ES-I3 (cell line): ENCODE measurements around the gene SH3BP1.
"Not testable (repeated sequence)": the region's sequence is repeated elsewhere in the genome, so short reads cannot be mapped to it uniquely, and the experiment has no call there.

Source experiments
- H3K36me3 ChIP-seq: 2 replicates; pipeline ENCODE4 v1.6.1; 2013; ENCODE audit warnings: mild to moderate bottlenecking, low read length, control low read depth, moderate library complexity; ENCODE audit not compliant: insufficient read depth
- H3K4me1 ChIP-seq: 2 replicates; pipeline ENCODE4 v1.6.1; 2013; ENCODE audit warnings: mild to moderate bottlenecking, control low read depth, low read length; ENCODE audit not compliant: insufficient read depth
- H3K9ac ChIP-seq: 2 replicates; pipeline ENCODE4 v1.6.1; 2013; ENCODE audit warnings: low read depth, mild to moderate bottlenecking, low read length, moderate library complexity
- H3K9me3 ChIP-seq: 2 replicates; pipeline ENCODE4 v1.6.1; 2013; ENCODE audit warnings: mild to moderate bottlenecking, low read length, moderate library complexity; ENCODE audit not compliant: control insufficient read depth, insufficient read depth

The SH3BP1 gene, protein sequence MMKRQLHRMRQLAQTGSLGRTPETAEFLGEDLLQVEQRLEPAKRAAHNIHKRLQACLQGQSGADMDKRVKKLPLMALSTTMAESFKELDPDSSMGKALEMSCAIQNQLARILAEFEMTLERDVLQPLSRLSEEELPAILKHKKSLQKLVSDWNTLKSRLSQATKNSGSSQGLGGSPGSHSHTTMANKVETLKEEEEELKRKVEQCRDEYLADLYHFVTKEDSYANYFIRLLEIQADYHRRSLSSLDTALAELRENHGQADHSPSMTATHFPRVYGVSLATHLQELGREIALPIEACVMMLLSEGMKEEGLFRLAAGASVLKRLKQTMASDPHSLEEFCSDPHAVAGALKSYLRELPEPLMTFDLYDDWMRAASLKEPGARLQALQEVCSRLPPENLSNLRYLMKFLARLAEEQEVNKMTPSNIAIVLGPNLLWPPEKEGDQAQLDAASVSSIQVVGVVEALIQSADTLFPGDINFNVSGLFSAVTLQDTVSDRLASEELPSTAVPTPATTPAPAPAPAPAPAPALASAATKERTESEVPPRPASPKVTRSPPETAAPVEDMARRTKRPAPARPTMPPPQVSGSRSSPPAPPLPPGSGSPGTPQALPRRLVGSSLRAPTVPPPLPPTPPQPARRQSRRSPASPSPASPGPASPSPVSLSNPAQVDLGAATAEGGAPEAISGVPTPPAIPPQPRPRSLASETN

DNA sequence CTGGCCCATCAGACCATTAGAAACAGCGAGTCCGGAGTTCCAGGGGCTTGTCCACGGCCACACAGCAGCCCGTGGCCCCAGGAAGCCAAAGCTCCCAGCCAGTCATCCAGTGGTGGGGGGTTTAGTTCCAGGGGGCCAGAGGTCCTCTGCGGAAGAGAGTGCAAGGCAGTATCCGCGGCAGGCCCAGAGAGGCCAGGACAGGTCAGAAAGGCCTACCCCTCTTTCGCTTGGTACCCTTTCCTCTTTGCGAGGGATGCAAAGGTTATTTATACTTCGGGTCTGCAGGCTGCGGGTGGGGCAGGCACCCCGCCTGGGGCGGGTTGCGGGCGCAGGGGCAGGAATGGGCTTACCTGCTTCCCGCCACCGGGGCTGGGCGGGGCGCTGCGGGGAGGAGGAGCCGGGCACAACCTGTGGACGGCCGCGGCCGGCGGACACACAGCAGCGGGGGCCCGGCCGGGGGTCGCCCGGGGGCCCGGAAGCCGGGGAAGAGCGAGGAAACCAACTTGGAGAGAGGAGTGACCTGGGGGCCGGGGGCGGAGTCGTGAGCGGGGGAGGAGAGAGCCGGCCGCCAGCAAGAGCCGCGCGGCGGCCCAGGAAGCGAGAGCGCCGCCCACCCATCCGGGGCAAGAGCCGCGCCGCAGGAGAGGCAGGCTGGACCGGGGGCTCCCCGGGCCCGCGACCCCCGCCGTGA, at the start of gene SH3BP1:
Gene SH3BP1 (plus strand): TSS at position 600 of the 691 bp plus-strand sequence. CDS start 119 bp downstream, outside the sequence.
- H3K9ac ChIP-seq: peak within 1 kb of the TSS; percentile 53
- H3K4me1 ChIP-seq: peaks cover 21% of the 10 kb centered on the region
- no peaks in the 10 kb centered on the region for H3K9me3 ChIP-seq
- H3K36me3 ChIP-seq: peaks cover 7% of the 10 kb centered on the region; the same call in 1 of the 2 replicates

DNA sequence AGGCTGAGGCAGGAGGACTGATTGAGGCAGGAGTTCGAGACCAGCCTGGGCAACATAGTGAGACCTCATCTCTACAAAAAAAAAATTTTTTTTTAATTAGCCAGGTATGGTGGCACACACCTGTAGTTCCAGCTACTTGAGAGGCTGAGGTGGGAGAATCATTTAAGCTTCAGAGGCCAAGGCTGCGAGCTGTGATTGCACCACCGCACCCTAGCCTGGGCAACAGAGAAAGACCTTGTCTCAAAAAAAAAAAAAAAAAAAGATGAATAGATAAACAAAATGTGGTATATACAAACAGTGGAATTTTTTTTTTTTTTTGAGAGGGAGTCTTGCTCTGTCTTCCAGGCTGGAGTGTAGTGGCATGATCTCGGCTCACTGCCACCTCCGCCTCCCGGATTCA, 48.4 kb upstream of the SH3BP1 start:
- H3K4me1 ChIP-seq, H3K9ac ChIP-seq, H3K36me3 ChIP-seq, H3K9me3 ChIP-seq: not testable (repeated sequence)

DNA sequence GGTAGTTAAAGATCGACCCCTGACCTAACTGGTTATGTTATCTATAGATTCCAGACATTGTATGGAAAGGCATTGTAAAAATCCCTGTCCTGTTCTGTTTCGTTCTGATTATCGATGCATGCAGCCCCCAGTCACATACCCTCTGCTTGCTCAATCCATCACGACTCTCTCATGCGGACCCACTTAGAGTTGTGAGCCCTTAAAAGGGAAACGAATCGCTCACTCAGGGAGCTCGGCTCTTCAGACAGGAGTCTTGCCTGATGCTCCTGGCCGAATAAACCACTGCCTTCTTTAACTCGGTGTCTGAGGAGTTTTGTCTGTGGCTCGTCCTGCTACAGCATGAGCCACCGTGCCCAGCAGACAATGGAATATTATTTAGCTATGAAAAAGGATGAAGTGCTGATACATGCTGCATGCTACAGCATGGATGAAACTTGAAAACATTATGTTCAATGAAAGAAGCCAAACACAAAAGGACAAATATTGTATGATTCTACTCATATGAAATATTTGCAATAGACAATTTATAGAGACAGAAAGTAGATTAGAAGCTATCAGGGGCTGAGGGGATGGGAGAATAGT, 47.6 kb upstream of the SH3BP1 start:
- Histone ChIP-seq H3K36me3 (no peaks in the 10 kb centered on the region), H3K9ac (peak overlapping the region; percentile 3; the same call in 1 of the 2 replicates), H3K4me1 (no peaks in the 10 kb centered on the region), H3K9me3 (no peaks in the 10 kb centered on the region)

DNA sequence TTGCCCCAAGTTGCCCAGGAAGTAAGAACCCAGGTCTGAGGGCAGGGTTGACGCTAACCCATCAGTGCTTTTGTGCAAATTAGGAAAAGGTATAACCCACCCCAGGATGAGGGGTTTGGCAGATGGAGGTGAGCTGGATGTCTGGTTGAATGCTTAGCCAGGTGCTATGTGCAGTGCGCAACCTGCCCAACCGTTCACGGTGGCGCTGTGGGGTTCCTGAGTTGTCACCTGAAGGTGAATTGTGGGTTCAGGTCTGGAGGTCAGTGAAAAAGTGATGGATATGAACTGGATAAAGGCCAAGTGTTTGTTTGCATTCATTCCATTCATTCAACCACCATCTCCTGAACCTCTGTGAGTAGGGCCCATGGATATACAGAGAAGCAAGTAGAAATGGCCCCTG, 45.2 kb upstream of the SH3BP1 start:
- H3K9me3 ChIP-seq: no peaks in the 10 kb centered on the region
- H3K36me3 ChIP-seq: no peaks in the 10 kb centered on the region
- no peaks in the 10 kb centered on the region for H3K4me1 ChIP-seq
- no peak overlapping the region for H3K9ac ChIP-seq

DNA sequence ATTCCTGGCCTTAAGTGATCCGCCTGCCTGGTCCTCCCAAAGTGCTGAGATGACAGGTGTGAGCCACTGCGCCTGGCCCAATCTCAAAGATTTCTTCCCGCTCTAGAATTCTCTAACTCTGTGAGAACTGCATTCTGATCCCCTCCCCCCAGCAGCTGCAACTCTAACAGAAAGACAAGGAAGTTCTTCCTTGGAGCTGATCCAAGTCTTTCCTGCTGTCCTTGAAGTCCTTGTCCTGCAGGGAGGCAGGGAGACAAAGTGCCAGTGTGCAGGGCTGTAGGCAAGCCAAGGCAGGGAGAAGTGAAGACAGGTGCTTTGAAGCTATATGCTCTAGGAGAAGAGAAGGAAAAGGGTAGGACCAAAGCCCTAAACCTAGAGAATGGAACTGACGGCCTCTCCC, 40.3 kb upstream of the SH3BP1 start:
- Histone ChIP-seq H3K9ac (no peak overlapping the region), H3K9me3 (no peaks in the 10 kb centered on the region), H3K36me3 (no peaks in the 10 kb centered on the region), H3K4me1 (peaks cover 3% of the 10 kb centered on the region; the same call in 1 of the 2 replicates)

DNA sequence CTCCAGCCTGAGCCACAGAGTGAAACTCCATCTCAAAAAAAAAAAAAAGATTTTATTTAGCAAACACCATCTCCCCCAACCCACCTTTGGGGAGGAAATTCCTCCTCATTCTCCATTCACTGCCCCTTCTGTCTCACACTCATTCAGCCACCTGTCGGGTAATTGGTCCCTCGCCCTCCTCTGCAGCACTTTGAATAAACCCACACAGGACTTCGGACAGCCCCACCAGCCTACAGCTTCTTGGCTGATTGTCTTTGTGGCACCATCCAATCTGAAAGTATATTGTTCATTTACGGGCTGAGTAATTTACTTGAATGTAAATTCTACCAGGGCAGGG, 38.3 kb upstream of the SH3BP1 start:
- Histone ChIP-seq H3K4me1 (peaks cover 3% of the 10 kb centered on the region; the same call in 1 of the 2 replicates), H3K36me3 (no peaks in the 10 kb centered on the region), H3K9ac (peak overlapping the region; percentile 34; the same call in 1 of the 2 replicates), H3K9me3 (no peaks in the 10 kb centered on the region)

DNA sequence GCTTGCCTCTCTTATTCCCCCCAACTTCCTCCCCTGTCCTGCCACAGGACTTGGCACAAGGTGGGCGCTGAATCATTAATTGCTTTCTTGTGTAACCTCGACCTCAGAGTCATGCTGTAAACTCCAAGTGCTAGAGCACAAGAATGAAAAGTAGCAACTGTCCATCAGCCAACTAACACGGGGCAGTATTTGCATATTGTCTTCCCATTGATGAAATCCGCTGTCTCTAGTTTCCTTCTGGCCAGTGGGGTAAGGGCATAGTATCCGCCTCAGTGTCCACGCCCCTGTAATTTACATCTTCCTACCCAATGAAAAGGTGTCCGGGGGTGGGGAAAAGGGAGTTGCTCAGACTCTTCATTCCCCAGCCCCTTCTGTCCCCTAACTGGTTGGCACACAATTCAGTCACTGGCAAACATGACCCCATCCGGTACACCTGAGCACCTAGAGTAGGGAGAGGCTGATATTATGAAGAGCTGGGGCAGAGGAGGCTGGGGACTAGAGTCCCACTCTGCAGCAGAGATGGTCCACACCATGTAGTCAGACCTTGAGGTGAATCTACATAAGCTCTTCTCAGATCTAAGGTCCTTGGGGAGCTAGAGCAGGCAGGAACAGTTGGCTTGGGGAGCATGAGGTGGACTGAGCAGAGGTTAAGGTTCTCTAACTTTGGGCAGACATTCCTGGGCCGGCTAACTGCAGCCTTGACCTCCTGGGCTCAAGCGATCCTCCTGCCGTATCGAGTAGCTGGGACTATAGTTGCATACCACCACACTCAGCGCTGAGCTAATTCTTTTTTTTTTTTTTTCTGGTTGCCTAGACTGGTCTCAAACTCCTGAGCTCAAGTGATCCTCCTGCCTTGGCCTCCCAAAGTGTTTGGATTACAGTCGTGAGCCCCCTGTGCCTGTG, 37.7 kb upstream of the SH3BP1 start:
- H3K4me1 ChIP-seq: peaks cover 3% of the 10 kb centered on the region; the same call in 1 of the 2 replicates
- H3K36me3 ChIP-seq: no peaks in the 10 kb centered on the region
- peak overlapping the region; percentile 43; the same call in 1 of the 2 replicates for H3K9ac ChIP-seq
- no peaks in the 10 kb centered on the region for H3K9me3 ChIP-seq

DNA sequence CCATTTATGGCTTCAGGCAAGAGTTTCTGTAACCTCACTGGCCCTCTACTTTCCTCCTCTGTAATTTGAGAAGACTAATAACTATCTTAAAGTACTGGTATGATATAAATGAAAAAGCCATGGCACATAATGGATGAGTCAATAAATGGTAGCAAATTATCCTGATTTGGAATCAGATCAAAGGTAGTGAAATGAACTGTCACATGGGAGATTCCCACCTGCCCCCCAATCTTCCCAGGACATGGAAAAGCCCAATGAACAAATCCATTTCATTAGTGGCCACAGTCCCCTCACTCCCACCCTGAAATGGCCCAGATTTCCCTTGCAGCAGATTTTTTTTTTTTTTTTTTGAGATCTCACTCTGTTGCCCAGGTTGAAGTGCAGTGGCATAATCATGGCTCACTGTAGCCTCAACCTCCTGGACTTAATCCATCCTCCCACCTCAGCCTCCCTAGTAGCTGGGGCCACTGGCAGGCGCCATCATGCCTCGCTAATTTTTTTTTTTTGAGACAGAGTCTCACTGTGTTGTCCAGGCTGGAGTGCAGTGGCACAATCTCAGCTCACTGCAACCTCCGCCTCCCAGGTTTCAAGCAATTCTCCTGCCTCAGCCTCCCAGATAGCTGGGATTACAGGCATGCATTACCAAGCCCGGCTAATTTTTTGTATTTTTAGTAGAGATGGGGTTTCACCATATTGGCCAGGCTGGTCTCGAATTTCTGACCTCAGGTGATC, 36.8 kb upstream of the SH3BP1 start:
- H3K4me1 ChIP-seq, H3K36me3 ChIP-seq, H3K9ac ChIP-seq, H3K9me3 ChIP-seq: not testable (repeated sequence)

DNA sequence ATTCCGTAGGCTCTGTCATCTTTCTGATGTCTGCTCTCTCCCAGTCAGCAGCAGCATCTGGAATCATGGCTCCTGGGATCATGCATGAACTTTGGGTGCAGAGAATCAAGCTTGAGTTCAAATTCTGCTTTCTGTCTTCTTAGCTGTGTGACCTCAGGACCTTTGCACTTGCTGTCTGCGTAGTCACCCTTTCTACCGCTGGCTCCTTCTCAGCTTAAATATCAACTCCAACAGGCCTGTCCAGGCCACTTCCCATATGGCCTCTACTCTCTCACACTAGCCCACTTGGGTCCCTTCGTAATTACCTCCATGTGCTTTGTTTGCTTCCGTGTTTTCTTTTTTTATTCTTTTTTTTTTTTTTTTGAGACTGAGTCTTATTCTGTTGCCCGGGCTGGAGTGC, 35.4 kb upstream of the SH3BP1 start:
- Histone ChIP-seq H3K9me3 (no peaks in the 10 kb centered on the region), H3K4me1 (peaks cover 3% of the 10 kb centered on the region; the same call in 1 of the 2 replicates), H3K9ac (no peak overlapping the region), H3K36me3 (no peaks in the 10 kb centered on the region)

DNA sequence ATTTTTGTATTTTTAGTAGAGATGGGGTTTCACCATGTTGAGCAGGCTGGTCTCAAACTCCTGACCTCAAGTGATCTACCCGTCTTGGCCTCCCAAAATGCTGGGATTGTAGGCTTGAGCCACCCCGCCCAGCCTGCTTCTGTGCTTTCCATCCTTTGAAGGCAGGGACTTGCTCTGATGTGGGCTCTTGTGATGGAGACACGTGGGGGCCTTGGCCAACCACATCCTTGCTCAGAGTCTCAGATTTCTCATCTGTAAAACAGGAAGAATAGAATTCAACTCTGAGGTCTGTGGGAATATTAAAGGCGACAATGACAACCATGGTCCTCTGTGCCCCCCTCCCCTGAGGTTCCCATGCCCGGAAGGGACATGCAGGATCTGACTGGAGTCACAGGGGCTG, 34.6 kb upstream of the SH3BP1 start:
- H3K36me3 ChIP-seq: no peaks in the 10 kb centered on the region
- H3K9ac ChIP-seq: no peak overlapping the region
- H3K4me1 ChIP-seq: peaks cover 3% of the 10 kb centered on the region; the same call in 1 of the 2 replicates
- H3K9me3 ChIP-seq: no peaks in the 10 kb centered on the region

DNA sequence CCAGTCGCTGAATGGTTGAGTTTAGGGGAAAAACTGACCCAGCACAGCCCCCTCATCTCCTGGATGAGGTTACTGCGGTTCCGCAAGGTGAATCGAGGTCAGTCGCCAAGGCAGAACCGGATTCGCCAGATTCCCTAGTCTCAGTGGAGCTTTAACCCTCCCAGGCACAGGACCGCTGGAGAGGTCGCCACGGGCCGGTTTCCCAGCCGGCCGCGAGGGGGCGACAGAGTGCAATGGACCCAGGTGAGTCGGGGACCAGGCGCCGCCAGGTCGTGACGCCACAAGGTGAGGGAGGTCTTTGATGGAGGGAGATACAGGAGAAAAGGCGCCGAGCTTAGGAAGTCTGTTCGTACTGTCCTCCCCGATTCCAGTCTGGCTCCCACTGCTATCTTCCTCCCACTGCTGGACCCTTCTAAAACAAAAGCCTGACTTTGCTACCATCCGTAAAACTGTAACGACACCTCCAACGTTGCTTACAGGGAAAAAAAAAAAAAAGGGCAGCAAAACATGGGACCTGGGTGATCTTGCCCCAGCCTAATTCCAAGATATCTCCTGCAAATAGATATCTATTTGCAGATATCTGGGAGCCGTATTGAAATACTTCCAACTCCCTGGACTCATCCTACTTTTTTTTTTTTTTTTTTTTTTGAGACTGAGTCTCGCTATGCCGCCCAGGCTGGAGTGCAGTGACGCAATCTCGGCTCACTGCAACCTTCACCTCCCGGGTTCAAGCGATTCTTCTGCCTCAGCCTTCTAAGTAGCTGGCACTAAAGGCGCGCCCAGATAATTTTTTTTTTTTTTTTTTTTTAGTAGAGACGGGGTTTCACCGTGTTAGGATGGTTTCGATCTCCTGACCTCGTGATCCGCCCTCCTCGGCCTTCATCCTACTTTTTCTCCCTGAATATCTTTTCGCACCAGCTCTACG, 32.2 kb upstream of the SH3BP1 start:
- Histone ChIP-seq H3K9ac (peak overlapping the region; percentile 86), H3K9me3 (no peaks in the 10 kb centered on the region), H3K36me3 (no peaks in the 10 kb centered on the region), H3K4me1 (0 out of 2 replicates have a peak, but pooled peaks cover 3% of the 10 kb centered on the region)

DNA sequence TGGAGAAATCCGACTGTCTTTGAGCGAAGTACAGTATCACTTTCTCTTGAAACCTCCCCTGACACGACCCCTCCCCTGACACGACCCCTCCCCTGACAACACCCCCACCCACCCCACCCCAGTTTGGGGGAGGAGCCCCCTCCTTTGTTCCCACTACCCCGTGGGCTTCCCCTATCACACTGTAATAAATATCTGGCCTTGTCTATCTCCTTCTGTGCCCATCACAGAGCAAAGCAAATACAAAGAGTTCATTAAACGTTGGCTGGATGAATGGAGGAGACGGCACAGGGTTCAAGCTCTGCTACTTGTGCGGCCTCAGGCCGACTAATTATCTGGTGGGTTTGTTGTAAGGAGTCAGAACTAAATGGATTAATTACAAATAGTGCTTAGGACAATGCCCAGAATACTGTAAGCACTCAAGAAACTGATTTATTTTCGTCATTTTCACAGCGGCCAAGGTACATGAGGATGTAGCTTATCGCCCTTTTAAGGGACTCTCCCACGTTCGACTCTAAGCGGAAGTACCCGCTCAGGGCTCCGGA, 31.5 kb upstream of the SH3BP1 start:
- Histone ChIP-seq H3K36me3 (no peaks in the 10 kb centered on the region), H3K9me3 (no peaks in the 10 kb centered on the region), H3K9ac (peak overlapping the region; percentile 86), H3K4me1 (0 out of 2 replicates have a peak, but pooled peaks cover 3% of the 10 kb centered on the region)
